Kidney tubule cell (primary cell): ENCODE measurements around the gene ISOC2.

Experiments used
- DNase-seq: peaks from one replicate; pipeline ENCODE4 v3.0.0-alpha.2; 2018; ENCODE audit warnings: low spot score

Gene ISOC2

DNA sequence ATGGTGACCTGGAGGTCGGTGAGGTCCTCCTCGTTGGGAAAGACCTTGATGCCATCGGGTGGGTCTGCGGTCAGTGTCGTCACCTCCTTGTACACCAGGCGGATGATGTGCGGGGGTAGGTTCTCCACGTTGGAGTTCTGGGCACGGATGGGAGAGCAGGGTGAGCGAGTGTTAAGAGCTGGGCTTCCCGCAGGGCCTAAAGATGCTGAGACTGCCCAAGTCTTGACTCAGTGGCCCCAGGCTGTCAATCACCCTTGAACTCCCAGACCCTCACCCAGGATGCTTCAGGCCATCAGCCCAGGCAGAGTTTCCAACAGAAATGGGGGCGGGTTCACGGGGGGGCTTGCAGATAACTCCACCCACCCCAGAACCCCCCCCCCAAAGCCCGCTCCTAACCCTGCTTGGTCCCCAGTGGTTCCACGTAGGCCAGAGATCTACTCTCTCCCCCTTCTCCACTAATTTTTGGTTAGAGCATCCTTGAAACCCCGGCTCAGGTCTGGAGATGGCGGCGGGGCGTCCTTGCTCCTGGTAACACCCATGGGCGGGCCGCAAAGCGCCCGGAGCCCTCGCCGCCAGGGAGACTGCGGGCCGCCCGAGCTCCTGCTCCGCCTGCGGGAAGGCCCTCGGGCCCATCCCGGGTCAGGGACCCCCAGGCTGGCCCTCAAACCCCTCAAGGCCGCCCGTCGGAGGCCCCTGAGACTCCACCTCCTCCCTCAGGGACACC is 54.5 kb downstream of the ISOC2 start:
- peak; percentile 35 for DNase-seq

GRCh38 chr19:55406091-55406825 is 55.2 kb downstream of the ISOC2 start:
- no peak for DNase-seq

- DNase-seq: no peak
These were observed 55.8 kb downstream of the ISOC2 start for GRCh38 chr19:55405638-55406037.
